K562 (cell line): Measurements from ENCODE around the gene XBP1. TPM values are rescaled to one million over a fixed set of nuclear protein-coding genes. Genes with fewer than 3 reads are reported as not detected.

Source experiments
- BCLAF1 ChIP-seq, 2 experiments: fragments of 450-650 bp in 1 of 2; IDR thresholded peaks; 2 replicates each; pipeline ENCODE4 v1.6.1; 2011 to 2017; ENCODE audit warnings: low read depth in 2 of 2, antibody characterized with exemption in 1 of 2, borderline replicate concordance in 1 of 2, low read length in 1 of 2, mild to moderate bottlenecking in 1 of 2, mixed read lengths in 1 of 2; ENCODE audit not compliant: control insufficient read depth in 1 of 2
- FOXA1 ChIP-seq: fragments of 450-650 bp; IDR thresholded peaks from 2 replicates; pipeline ENCODE4 v1.6.1; 2016; ENCODE audit warnings: mild to moderate bottlenecking, borderline replicate concordance
- MAFG ChIP-seq: fragments of 450-650 bp; conservative IDR thresholded peaks from 2 replicates; pipeline ENCODE4 v1.6.1; 2016; ENCODE audit warnings: missing genetic modification characterization, missing compliant biosample characterization
- UBTF ChIP-seq, 2 experiments: IDR thresholded peaks; 2 replicates each; pipeline ENCODE4 v1.6.1; 2012; ENCODE audit warnings: improper control_type of control experiment in 2 of 2, low read depth in 2 of 2, low read length in 2 of 2, borderline replicate concordance in 1 of 2
- polyA plus RNA-seq, 8 experiments: library from polyadenylated mRNA; depleted of rRNA in 4 of 8; stranded (reverse) in 5 of 8; unstranded in 3 of 8; fragments of >200 nt; fragmentation: Nextera tagmentation in 2 of 8; fragmentation: Illumina TruSeq in 1 of 8; extraction: Ambion mirVana in 2 of 8; extraction: Trizol in 1 of 8; gene quantifications; 2 replicates each; pipeline versions ENCODE4 v1.2.1 to v1.2.3, GENCODE V29; 2011 to 2014; ENCODE audit warnings: inconsistent platforms in 1 of 8, missing spikeins in 1 of 8
- total RNA-seq, 7 experiments: library from RNA; depleted of rRNA in 6 of 7; stranded (reverse); fragments of >200 nt in 6 of 7; fragmentation: Illumina TruSeq in 2 of 7; extraction: Trizol in 2 of 7; gene quantifications; 2 replicates each; pipeline versions ENCODE4 v1.2.1 to v1.2.3, GENCODE V29; 2011 to 2021; ENCODE audit warnings: low replicate concordance in 1 of 7

The XBP1 gene
- total and polyA plus RNA-seq, 9 of the 15 experiments (the other 6 are each of a cell fraction or from before 2014, with no cell fraction given): 25.0 to 218 (median 94.6) TPM

- TF ChIP-seq FOXA1: no peak
- TF ChIP-seq MAFG: peak; percentile 64
- no peak for TF ChIP-seq BCLAF1 (IDR thresholded peaks at IDR 0.05; ENCODE audit: borderline replicate concordance in 1 of 2, control insufficient read depth in 1 of 2, low read depth in 2 of 2, low read length in 1 of 2)
- TF ChIP-seq UBTF (IDR thresholded peaks at IDR 0.05; ENCODE audit: borderline replicate concordance in 1 of 2, low read depth in 2 of 2, low read length in 2 of 2): no peak
Observed at GRCh38 chr22:28812516-28812915, 12.1 kb upstream of the XBP1 start (continued).
